Activated naive CD8-positive, alpha-beta T cell treated with anti-CD3 and anti-CD28 coated beads, Interleukin-2, amount 50 U/mL, for 16 hours (primary cell): ENCODE data around the gene CAMTA1.
"Not testable (repeated sequence)": the region's sequence is repeated elsewhere in the genome, so short reads cannot be mapped to it uniquely, and the experiment has no call there.

Source experiments
- DNase-seq: peaks from one replicate; pipeline ENCODE4 v3.0.0-alpha.2; 2020; ENCODE audit warnings: low read depth, low spot score

Gene CAMTA1

GRCh38 chr1:6810146-6810734, 25.0 kb downstream of the CAMTA1 start:
- DNase-seq: not testable (repeated sequence)

- no peak for DNase-seq
These were observed 26.3 kb downstream of the CAMTA1 start for GRCh38 chr1:6811583-6811982.

GRCh38 chr1:6813165-6813564, 27.9 kb downstream of the CAMTA1 start:
- no peak for DNase-seq

GRCh38 chr1:6815726-6816125, 30.5 kb downstream of the CAMTA1 start:
- no peak for DNase-seq

GRCh38 chr1:6819246-6820040, 34.2 kb downstream of the CAMTA1 start:
- no peak for DNase-seq

GRCh38 chr1:6820899-6821298, 35.6 kb downstream of the CAMTA1 start:
- no peak for DNase-seq

GRCh38 chr1:6822530-6823359, 37.5 kb downstream of the CAMTA1 start:
- DNase-seq: no peak

GRCh38 chr1:6823793-6824192, 38.5 kb downstream of the CAMTA1 start:
- DNase-seq: no peak

GRCh38 chr1:6824665-6825368, 39.6 kb downstream of the CAMTA1 start:
- DNase-seq: no peak

GRCh38 chr1:6825828-6826227, 40.6 kb downstream of the CAMTA1 start:
- DNase-seq: no peak

- DNase-seq: no peak
These were observed 41.8 kb downstream of the CAMTA1 start for GRCh38 chr1:6827079-6827478.

GRCh38 chr1:6827630-6828165, 42.4 kb downstream of the CAMTA1 start:
- no peak for DNase-seq

GRCh38 chr1:6831366-6831765, 46.1 kb downstream of the CAMTA1 start:
- DNase-seq: no peak

- DNase-seq: not testable (repeated sequence)
These were observed 46.8 kb downstream of the CAMTA1 start for GRCh38 chr1:6832006-6832405.

GRCh38 chr1:6832531-6833188, 47.4 kb downstream of the CAMTA1 start:
- no peak for DNase-seq

- no peak for DNase-seq
These were observed 48.5 kb downstream of the CAMTA1 start for GRCh38 chr1:6833804-6834203.

GRCh38 chr1:6834366-6834765, 49.1 kb downstream of the CAMTA1 start:
- no peak for DNase-seq

- DNase-seq: no peak
These were observed 49.9 kb downstream of the CAMTA1 start for GRCh38 chr1:6835139-6835538.

GRCh38 chr1:6842301-6842700, 57.0 kb downstream of the CAMTA1 start:
- DNase-seq: no peak

GRCh38 chr1:6845786-6846185, 60.5 kb downstream of the CAMTA1 start:
- not testable (repeated sequence) for DNase-seq

- DNase-seq: no peak
These were observed 63.6 kb downstream of the CAMTA1 start for GRCh38 chr1:6848816-6849215.
